ENCODE results near the gene PRKG1. TPM values are rescaled to one million over a fixed set of nuclear protein-coding genes. Genes with fewer than 3 reads are reported as not detected.

The PRKG1 gene
- polyA plus RNA-seq, 1 donor (not counting 4 experiments of a cell fraction or from before 2014, with no cell fraction given): 0.24 TPM

GRCh38 chr10:51137756-51138529 lies 63.7 kb downstream of the PRKG1 start:
- Histone ChIP-seq H3K4me3 (ENCODE audit: control insufficient read depth in 2 of 3, extremely low read depth in 1 of 3, insufficient read depth in 2 of 3, low read depth in 1 of 3, low read length in 3 of 3) (no peak overlapping the region), H3K4me2 (ENCODE audit: control insufficient read depth, extremely low read depth, insufficient read depth, low read depth, low read length) (no peak overlapping the region), H3K4me1 (ENCODE audit: control insufficient read depth, extremely low read depth, insufficient read depth, low read length) (no peaks in the 10 kb centered on the region), H3K9me1 (ENCODE audit: control insufficient read depth, extremely low read depth, insufficient read depth, low read length) (no peaks in the 10 kb centered on the region), H3K9ac (ENCODE audit: control insufficient read depth, extremely low read depth, insufficient read depth, low read length) (no peak overlapping the region), H3K79me2 (ENCODE audit: control insufficient read depth, insufficient read depth, low read length) (no peaks in the 10 kb centered on the region), H3K27ac (ENCODE audit: control insufficient read depth, insufficient read depth, low read length) (no peak overlapping the region), H4K20me1 (ENCODE audit: control insufficient read depth, extremely low read depth, insufficient read depth, low read length) (no peaks in the 10 kb centered on the region), H2AFZ (ENCODE audit: control insufficient read depth, low read length) (no peak overlapping the region), H3K27me3 (ENCODE audit: control insufficient read depth, extremely low read depth, insufficient read depth, low read length) (no peaks in the 10 kb centered on the region), H3K9me3 (ENCODE audit: control insufficient read depth, low read depth, low read length) (no peaks in the 10 kb centered on the region), H3K36me3 (ENCODE audit: control insufficient read depth in 2 of 2, extremely low read depth in 1 of 2, insufficient read depth in 2 of 2, low read length in 2 of 2) (no peaks in the 10 kb centered on the region)
- dilution Hi-C loops (cut with MboI; ENCODE audit: extremely low pct_ligation_motif_present, low sequenced_read_pairs): no loop called here
- no peak for FAIRE-seq
- no peak for TF ChIP-seq EZH2 (IDR thresholded peaks at IDR 0.05; ENCODE audit: low read length)
- no peak for TF ChIP-seq CTCF (optimal IDR thresholded peaks at IDR 0.05 in 1 of 3, IDR thresholded peaks at IDR 0.05 in 1 of 3, conservative IDR thresholded peaks at IDR 0.05 in 1 of 3; ENCODE audit: extremely low read depth in 1 of 3, insufficient read depth in 2 of 3, low read length in 3 of 3)
- DNase-seq (ENCODE audit: low read depth, low spot score): no peak

- Histone ChIP-seq H3K4me2 (ENCODE audit: control insufficient read depth, extremely low read depth, insufficient read depth, low read depth, low read length) (no peak overlapping the region), H3K9me1 (ENCODE audit: control insufficient read depth, extremely low read depth, insufficient read depth, low read length) (no peaks in the 10 kb centered on the region), H3K79me2 (ENCODE audit: control insufficient read depth, insufficient read depth, low read length) (no peaks in the 10 kb centered on the region), H4K20me1 (ENCODE audit: control insufficient read depth, extremely low read depth, insufficient read depth, low read length) (no peaks in the 10 kb centered on the region), H3K36me3 (ENCODE audit: control insufficient read depth in 2 of 2, extremely low read depth in 1 of 2, insufficient read depth in 2 of 2, low read length in 2 of 2) (no peaks in the 10 kb centered on the region), H3K4me3 (ENCODE audit: control insufficient read depth in 2 of 3, extremely low read depth in 1 of 3, insufficient read depth in 2 of 3, low read depth in 1 of 3, low read length in 3 of 3) (no peak overlapping the region), H3K4me1 (ENCODE audit: control insufficient read depth, extremely low read depth, insufficient read depth, low read length) (no peaks in the 10 kb centered on the region), H2AFZ (ENCODE audit: control insufficient read depth, low read length) (no peak overlapping the region), H3K9me3 (ENCODE audit: control insufficient read depth, low read depth, low read length) (no peaks in the 10 kb centered on the region), H3K27ac (ENCODE audit: control insufficient read depth, insufficient read depth, low read length) (no peak overlapping the region), H3K9ac (ENCODE audit: control insufficient read depth, extremely low read depth, insufficient read depth, low read length) (no peak overlapping the region), H3K27me3 (ENCODE audit: control insufficient read depth, extremely low read depth, insufficient read depth, low read length) (no peaks in the 10 kb centered on the region)
- no peak for DNase-seq (ENCODE audit: low read depth, low spot score)
- no peak for FAIRE-seq
- TF ChIP-seq CTCF (optimal IDR thresholded peaks at IDR 0.05 in 1 of 3, IDR thresholded peaks at IDR 0.05 in 1 of 3, conservative IDR thresholded peaks at IDR 0.05 in 1 of 3; ENCODE audit: extremely low read depth in 1 of 3, insufficient read depth in 2 of 3, low read length in 3 of 3) (no peak), EZH2 (IDR thresholded peaks at IDR 0.05; ENCODE audit: low read length) (no peak)
- dilution Hi-C loops (cut with MboI; ENCODE audit: extremely low pct_ligation_motif_present, low sequenced_read_pairs): no loop called here
Observed at GRCh38 chr10:51139176-51139575, 64.9 kb downstream of the PRKG1 start.

Measured in keratinocyte (primary cell).